ENCODE results near the gene PTPN9.
A peak's percentile ranks its signal among the peaks of the same experiment; 100 is the strongest.
"Not testable (repeated sequence)": the region's sequence is repeated elsewhere in the genome, so short reads cannot be mapped to it uniquely, and the experiment has no call there.

PTPN9 gene

GRCh38 chr15:75583701-75584100 is 4.6 kb upstream of the PTPN9 start:
- H3K4me3 ChIP-seq (ENCODE audit: low read depth, low read length): no peak overlapping the region
- no peak for DNase-seq (ENCODE audit: low read depth)
- no peak for TF ChIP-seq CTCF (IDR thresholded peaks at IDR 0.05; ENCODE audit: low read depth, low read length, missing control alignments)
- in situ Hi-C loops (cut with HindIII; ENCODE audit: low sequenced_read_pairs): no loop called here

- in situ Hi-C loops (cut with HindIII; ENCODE audit: low sequenced_read_pairs); H3K4me3 ChIP-seq (ENCODE audit: low read depth, low read length): not testable (repeated sequence)
These were observed 3.8 kb upstream of the PTPN9 start for GRCh38 chr15:75582943-75583342.

GRCh38 chr15:75578173-75578947 is 755 bp downstream of the PTPN9 start:
- TF ChIP-seq CTCF (IDR thresholded peaks at IDR 0.05; ENCODE audit: low read depth, low read length, missing control alignments): no peak
- in situ Hi-C loops (cut with HindIII; ENCODE audit: low sequenced_read_pairs): loop anchor here (5.0 kb wide), 1 partner anchor 71 kb away; no protein-coding TSS in a partner anchor
- no peak for DNase-seq (ENCODE audit: low read depth)
- H3K4me3 ChIP-seq (ENCODE audit: low read depth, low read length): peak overlapping the region; percentile 89

More at GRCh38 chr15:75582943-75583342, 3.8 kb upstream of the PTPN9 start:
- not testable (repeated sequence) for DNase-seq (ENCODE audit: low read depth)

- DNase-seq (ENCODE audit: low read depth): no peak
- in situ Hi-C loops (cut with HindIII; ENCODE audit: low sequenced_read_pairs): loop anchor here (5.0 kb wide), 1 partner anchor 70 kb away; no protein-coding TSS in a partner anchor
These were observed 1.5 kb downstream of the PTPN9 start for GRCh38 chr15:75577401-75578172.

GRCh38 chr15:75573648-75574384 is 5.3 kb downstream of the PTPN9 start:
- in situ Hi-C loops (cut with HindIII; ENCODE audit: low sequenced_read_pairs): no loop called here
- no peak overlapping the region for H3K4me3 ChIP-seq (ENCODE audit: low read depth, low read length)
- DNase-seq (ENCODE audit: low read depth): no peak
- TF ChIP-seq CTCF (IDR thresholded peaks at IDR 0.05; ENCODE audit: low read depth, low read length, missing control alignments): no peak

More at GRCh38 chr15:75577401-75578172, 1.5 kb downstream of the PTPN9 start:
- H3K4me3 ChIP-seq (ENCODE audit: low read depth, low read length): peak overlapping the region; percentile 89
- no peak for TF ChIP-seq CTCF (IDR thresholded peaks at IDR 0.05; ENCODE audit: low read depth, low read length, missing control alignments)

GRCh38 chr15:75570126-75570845 is 8.8 kb downstream of the PTPN9 start:
- DNase-seq (ENCODE audit: low read depth): no peak
- in situ Hi-C loops (cut with HindIII; ENCODE audit: low sequenced_read_pairs): no loop called here
- no peak for TF ChIP-seq CTCF (IDR thresholded peaks at IDR 0.05; ENCODE audit: low read depth, low read length, missing control alignments)
- H3K4me3 ChIP-seq (ENCODE audit: low read depth, low read length): no peak overlapping the region
